ENCODE data around the gene TTC27.

DNA sequence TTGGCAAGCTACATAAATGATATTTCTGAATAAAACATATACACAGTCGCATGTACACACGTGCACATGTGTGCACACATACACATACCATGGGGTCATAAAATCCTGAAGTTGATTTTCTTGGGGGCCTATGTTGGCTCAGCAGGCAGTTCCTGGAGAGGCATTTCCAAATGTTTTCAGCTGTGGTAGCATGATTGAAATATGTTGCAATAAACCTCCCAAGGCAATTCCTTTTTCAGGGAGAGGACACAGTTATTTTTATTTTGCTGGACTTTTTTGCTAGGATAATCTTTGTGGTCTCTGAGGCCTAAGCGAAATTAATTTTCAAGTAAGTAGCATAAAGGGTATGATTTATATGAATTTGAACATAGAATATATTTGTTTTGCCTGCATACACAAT, 192.2 kb downstream of the TTC27 start:
- TF ChIP-seq YY1 (IDR thresholded peaks at IDR 0.05; ENCODE audit: insufficient read depth, insufficient read length) (no peak), SUZ12 (IDR thresholded peaks at IDR 0.05; ENCODE audit: extremely low read depth, insufficient read depth, insufficient read length) (no peak), ZNF274 (IDR thresholded peaks at IDR 0.05; ENCODE audit: low read depth, low read length) (no peak)

Data from NT2/D1 (cell line).